ENCODE data around the gene TIMM10B. TPM values are rescaled to one million over a fixed set of nuclear protein-coding genes. Genes with fewer than 3 reads are reported as not detected.
A peak's percentile ranks its signal among the peaks of the same experiment; 100 is the strongest.

TIMM10B gene
- total and polyA plus RNA-seq, 3 experiments from 2014 or later, result 32.1 to 46.3 (median 43.6) TPM

GRCh38 chr11:6442441-6442840, 38.9 kb upstream of the TIMM10B start:
- Histone ChIP-seq H3K9me3 (ENCODE audit: low read length) (no peaks in the 10 kb centered on the region), H3K27ac (ENCODE audit: low read depth, low read length) (no peak overlapping the region), H3K36me3 (ENCODE audit: insufficient read depth, low read length) (no peaks in the 10 kb centered on the region), H3K27me3 (ENCODE audit: insufficient read depth, low read length, poor library complexity, severe bottlenecking) (no peaks in the 10 kb centered on the region), H3K4me1 (ENCODE audit: insufficient read depth, low read length) (peaks cover 31% of the 10 kb centered on the region), H3K4me3 (ENCODE audit: low read length) (no peak overlapping the region)
- Mint-ChIP-seq H3K27me3 (no peaks in the 10 kb centered on the region), H3K4me3 (no peak overlapping the region), H3K36me3 (no peaks in the 10 kb centered on the region), H3K4me1 (no peaks in the 10 kb centered on the region), H3K27ac (no peak overlapping the region), H3K9me3 (no peaks in the 10 kb centered on the region)
- DNase-seq, result no peak
- POLR2A ChIA-PET, result interaction anchor here (1.6 to 2.0 kb wide), 2 partner anchors 52 to 63 kb away, joined by 5 to 7 read pairs; partner anchors contain the start of gene SMPD1
- CTCF ChIA-PET, result interaction anchor here (0.8 to 14.4 kb wide), 8 partner anchors 9 to 82 kb away, joined by 4 to 467 read pairs (median 12); partner anchors contain the start of gene APBB1

GRCh38 chr11:6443269-6444003, 37.9 kb upstream of the TIMM10B start:
- no peaks in the 10 kb centered on the region for H3K27me3 Mint-ChIP-seq
- H3K9me3 Mint-ChIP-seq, result no peaks in the 10 kb centered on the region
- DNase-seq, result peak; percentile 33 to 69 (median 44)
- ChIA-PET CTCF (interaction anchor here (0.7 to 14.4 kb wide), 28 partner anchors 10 to 282 kb away, joined by 3 to 467 read pairs (median 6); partner anchors contain the start of genes APBB1, ARFIP2, MRPL17 and SMPD1), POLR2A (interaction anchor here (1.6 to 2.0 kb wide), 2 partner anchors 53 to 64 kb away, joined by 5 to 7 read pairs; partner anchors contain the start of gene SMPD1)
- no peaks in the 10 kb centered on the region for H3K36me3 Mint-ChIP-seq
- no peak overlapping the region for H3K27ac Mint-ChIP-seq
- Histone ChIP-seq H3K4me3 (ENCODE audit: low read length) (no peak overlapping the region), H3K27me3 (ENCODE audit: insufficient read depth, low read length, poor library complexity, severe bottlenecking) (no peaks in the 10 kb centered on the region), H3K36me3 (ENCODE audit: insufficient read depth, low read length) (no peaks in the 10 kb centered on the region), H3K4me1 (ENCODE audit: insufficient read depth, low read length) (peaks cover 21% of the 10 kb centered on the region), H3K9me3 (ENCODE audit: low read length) (no peaks in the 10 kb centered on the region), H3K27ac (ENCODE audit: low read depth, low read length) (no peak overlapping the region)
- H3K4me1 Mint-ChIP-seq, result no peaks in the 10 kb centered on the region
- no peak overlapping the region for H3K4me3 Mint-ChIP-seq

GRCh38 chr11:6448574-6448973, 32.7 kb upstream of the TIMM10B start:
- Histone ChIP-seq H3K4me1 (ENCODE audit: insufficient read depth, low read length) (peaks cover 1% of the 10 kb centered on the region), H3K36me3 (ENCODE audit: insufficient read depth, low read length) (no peaks in the 10 kb centered on the region), H3K27me3 (ENCODE audit: insufficient read depth, low read length, poor library complexity, severe bottlenecking) (no peaks in the 10 kb centered on the region), H3K9me3 (ENCODE audit: low read length) (no peaks in the 10 kb centered on the region), H3K27ac (ENCODE audit: low read depth, low read length) (no peak overlapping the region), H3K4me3 (ENCODE audit: low read length) (no peak overlapping the region)
- Mint-ChIP-seq H3K9me3 (no peaks in the 10 kb centered on the region), H3K4me3 (no peak overlapping the region), H3K4me1 (no peaks in the 10 kb centered on the region), H3K27ac (peak overlapping the region in 1 of 8 donors; percentile 12), H3K36me3 (peaks cover 0 to 10% (median 6%) of the 10 kb centered on the region in 3 donors), H3K27me3 (no peaks in the 10 kb centered on the region)
- ChIA-PET CTCF (interaction anchor here (14.4 kb wide), 1 partner anchor 67 kb away, joined by 467 read pairs; no protein-coding TSS in a partner anchor), POLR2A (no interaction called here)
- DNase-seq, result no peak

- no peaks in the 10 kb centered on the region for H3K9me3 ChIP-seq (ENCODE audit: low read length)
- H3K27ac Mint-ChIP-seq, result peak overlapping the region in 1 of 8 donors; percentile 5
- no peak overlapping the region for H3K4me3 ChIP-seq (ENCODE audit: low read length)
- peaks cover 0 to 3% of the 10 kb centered on the region in 2 donors for H3K27me3 Mint-ChIP-seq
- H3K4me1 Mint-ChIP-seq, result no peaks in the 10 kb centered on the region
- no peaks in the 10 kb centered on the region for H3K27me3 ChIP-seq (ENCODE audit: insufficient read depth, low read length, poor library complexity, severe bottlenecking)
- no peak overlapping the region for H3K27ac ChIP-seq (ENCODE audit: low read depth, low read length)
- CTCF ChIA-PET, result interaction anchor here (0.9 to 5.0 kb wide), 5 partner anchors 9 to 89 kb away, joined by 3 to 27 read pairs (median 6); partner anchors contain the start of gene HPX
- DNase-seq, result no peak
- H3K4me3 Mint-ChIP-seq, result no peak overlapping the region
- peaks cover 5 to 40% (median 18%) of the 10 kb centered on the region in 3 donors for H3K36me3 Mint-ChIP-seq
- POLR2A ChIA-PET, result interaction anchor here (1.1 kb wide), 1 partner anchor 73 kb away, joined by 3 read pairs; no protein-coding TSS in a partner anchor
- no peaks in the 10 kb centered on the region for H3K4me1 ChIP-seq (ENCODE audit: insufficient read depth, low read length)
- H3K36me3 ChIP-seq (ENCODE audit: insufficient read depth, low read length), result peaks cover 6% of the 10 kb centered on the region
- no peaks in the 10 kb centered on the region for H3K9me3 Mint-ChIP-seq
These were observed 29.1 kb upstream of the TIMM10B start for GRCh38 chr11:6452219-6452618.

- no peak for DNase-seq
- Mint-ChIP-seq H3K9me3 (no peaks in the 10 kb centered on the region), H3K4me1 (no peaks in the 10 kb centered on the region), H3K36me3 (peaks cover 5 to 46% (median 18%) of the 10 kb centered on the region in 3 donors), H3K27ac (no peak overlapping the region), H3K4me3 (no peak overlapping the region), H3K27me3 (peaks cover 0 to 3% of the 10 kb centered on the region in 2 donors)
- Histone ChIP-seq H3K4me3 (ENCODE audit: low read length) (no peak overlapping the region), H3K27ac (ENCODE audit: low read depth, low read length) (no peak overlapping the region), H3K36me3 (ENCODE audit: insufficient read depth, low read length) (peaks cover 6% of the 10 kb centered on the region), H3K9me3 (ENCODE audit: low read length) (no peaks in the 10 kb centered on the region), H3K27me3 (ENCODE audit: insufficient read depth, low read length, poor library complexity, severe bottlenecking) (no peaks in the 10 kb centered on the region), H3K4me1 (ENCODE audit: insufficient read depth, low read length) (no peaks in the 10 kb centered on the region)
- POLR2A ChIA-PET, result interaction anchor here (1.1 kb wide), 1 partner anchor 74 kb away, joined by 3 read pairs; no protein-coding TSS in a partner anchor
- CTCF ChIA-PET, result interaction anchor here (1.2 to 5.0 kb wide), 5 partner anchors 10 to 90 kb away, joined by 3 to 27 read pairs (median 6); partner anchors contain the start of gene HPX
These were observed 28.1 kb upstream of the TIMM10B start for GRCh38 chr11:6453152-6453551.

GRCh38 chr11:6455070-6455469, 26.2 kb upstream of the TIMM10B start:
- Histone ChIP-seq H3K27me3 (ENCODE audit: insufficient read depth, low read length, poor library complexity, severe bottlenecking) (no peaks in the 10 kb centered on the region), H3K4me3 (ENCODE audit: low read length) (no peak overlapping the region), H3K27ac (ENCODE audit: low read depth, low read length) (no peak overlapping the region), H3K36me3 (ENCODE audit: insufficient read depth, low read length) (peaks cover 6% of the 10 kb centered on the region), H3K4me1 (ENCODE audit: insufficient read depth, low read length) (no peaks in the 10 kb centered on the region), H3K9me3 (ENCODE audit: low read length) (no peaks in the 10 kb centered on the region)
- POLR2A ChIA-PET, result interaction anchor here (0.9 kb wide), 1 partner anchor 76 kb away, joined by 3 read pairs; no protein-coding TSS in a partner anchor
- Mint-ChIP-seq H3K27ac (no peak overlapping the region), H3K4me1 (no peaks in the 10 kb centered on the region), H3K9me3 (no peaks in the 10 kb centered on the region), H3K36me3 (peaks cover 5 to 49% (median 22%) of the 10 kb centered on the region in 3 donors), H3K4me3 (no peak overlapping the region), H3K27me3 (peaks cover 0 to 3% of the 10 kb centered on the region in 2 donors)
- CTCF ChIA-PET, result interaction anchor here (1.3 to 5.0 kb wide), 6 partner anchors 10 to 213 kb away, joined by 3 to 27 read pairs (median 4); no protein-coding TSS in a partner anchor
- no peak for DNase-seq

GRCh38 chr11:6456361-6457073, 24.8 kb upstream of the TIMM10B start:
- Histone ChIP-seq H3K27ac (ENCODE audit: low read depth, low read length) (no peak overlapping the region), H3K36me3 (ENCODE audit: insufficient read depth, low read length) (peaks cover 6% of the 10 kb centered on the region), H3K4me1 (ENCODE audit: insufficient read depth, low read length) (no peaks in the 10 kb centered on the region), H3K27me3 (ENCODE audit: insufficient read depth, low read length, poor library complexity, severe bottlenecking) (no peaks in the 10 kb centered on the region), H3K9me3 (ENCODE audit: low read length) (no peaks in the 10 kb centered on the region), H3K4me3 (ENCODE audit: low read length) (no peak overlapping the region)
- H3K27ac Mint-ChIP-seq, result no peak overlapping the region
- ChIA-PET POLR2A (no interaction called here), CTCF (interaction anchor here (0.7 to 1.9 kb wide), 3 partner anchors 13 to 21 kb away, joined by 3 to 5 read pairs (median 4); no protein-coding TSS in a partner anchor)
- no peaks in the 10 kb centered on the region for H3K4me1 Mint-ChIP-seq
- H3K9me3 Mint-ChIP-seq, result no peaks in the 10 kb centered on the region
- H3K36me3 Mint-ChIP-seq, result peaks cover 9 to 54% (median 27%) of the 10 kb centered on the region in 3 donors
- peaks cover 0 to 3% of the 10 kb centered on the region in 2 donors for H3K27me3 Mint-ChIP-seq
- H3K4me3 Mint-ChIP-seq, result no peak overlapping the region
- no peak for DNase-seq
